NCI-H460 (cell line): Measurements from ENCODE around the gene TP73. TPM values are rescaled to one million over a fixed set of nuclear protein-coding genes. Genes with fewer than 3 reads are reported as not detected.
"Not testable (repeated sequence)": the region's sequence is repeated elsewhere in the genome, so short reads cannot be mapped to it uniquely, and the experiment has no call there.

ENCODE experiments used
- DNase-seq: peaks from one replicate; pipeline ENCODE4 v3.0.0-alpha.2; 2016; ENCODE audit warnings: low read depth; ENCODE audit errors: extremely low read depth
- total RNA-seq: library from RNA; depleted of rRNA; stranded (reverse); fragments of >200 nt; shearing (Covaris generic); gene quantifications from 2 replicates; pipeline ENCODE4 v1.2.3, GENCODE V29; 2014

Gene TP73
- total RNA-seq, 1 experiment from 2014 or later: 0.07 TPM

DNA sequence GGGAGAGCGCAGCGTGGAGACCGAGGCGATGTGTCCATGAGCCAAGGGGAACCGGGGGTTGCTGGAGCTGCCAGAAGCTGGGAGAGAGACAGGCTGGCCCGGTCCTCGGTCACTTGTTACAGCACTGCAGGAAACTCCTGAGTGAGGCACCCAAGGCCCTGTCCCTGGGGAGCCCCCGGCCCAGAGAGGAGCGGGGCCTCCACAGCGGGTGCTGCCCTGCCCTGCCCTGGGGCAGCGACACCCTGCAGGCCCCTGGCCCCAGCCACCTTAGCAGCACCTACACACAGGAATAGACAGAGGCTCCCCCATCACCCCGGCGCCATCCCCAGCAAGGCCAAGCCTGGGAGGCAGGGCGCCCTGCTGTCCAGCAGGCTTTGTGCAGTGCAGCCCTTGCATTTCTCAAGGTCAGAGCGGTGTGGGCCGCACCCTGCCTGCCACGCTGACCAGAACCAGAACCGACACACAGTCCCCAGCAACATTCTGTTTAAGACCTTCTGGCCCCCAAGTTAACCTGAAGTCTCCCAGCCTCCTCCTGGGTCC lies 34.4 kb upstream of the TP73 start:
- no peak for DNase-seq

DNA sequence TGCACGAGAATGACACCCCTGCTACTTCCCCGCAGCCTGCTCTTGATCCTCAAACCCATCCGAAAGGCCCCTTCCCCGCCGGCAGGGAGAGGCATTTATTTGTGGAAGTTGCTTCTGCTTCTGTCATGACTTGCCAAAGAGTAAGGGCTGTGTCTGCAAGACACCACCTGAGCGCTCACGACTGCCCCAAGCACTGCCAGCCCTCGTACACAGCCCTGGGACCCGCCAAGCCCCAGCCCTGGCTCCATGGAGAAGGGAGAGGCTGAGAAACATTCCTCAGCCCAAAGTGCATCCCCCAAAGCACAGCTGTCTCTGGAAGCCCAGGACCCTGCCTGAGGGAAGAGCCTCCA lies 33.8 kb upstream of the TP73 start:
- DNase-seq: no peak

GRCh38 chr1:3618881-3619671 lies 33.2 kb upstream of the TP73 start:
- peak; percentile 58 for DNase-seq

GRCh38 chr1:3620708-3621107 lies 31.6 kb upstream of the TP73 start:
- DNase-seq: no peak

GRCh38 chr1:3621151-3621671 lies 31.1 kb upstream of the TP73 start:
- not testable (repeated sequence) for DNase-seq

DNA sequence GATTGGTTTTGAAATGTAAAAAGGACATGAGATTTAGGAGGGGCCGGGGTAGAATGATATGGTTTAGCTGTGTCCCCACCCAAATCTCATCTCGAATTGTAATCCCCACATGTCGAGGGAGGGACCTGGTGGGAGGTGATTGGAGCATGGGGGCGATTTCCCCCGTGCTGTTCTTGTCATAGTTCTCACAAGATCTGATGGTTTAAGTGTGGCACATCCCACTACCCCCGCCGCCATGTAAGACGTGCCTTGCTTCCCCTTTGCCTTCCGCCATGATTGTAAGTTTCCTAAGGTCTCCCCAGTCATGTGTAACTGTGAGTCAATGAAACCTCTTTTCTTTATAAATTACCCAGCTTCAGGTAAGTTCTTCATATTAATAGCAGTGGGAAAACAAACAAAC lies 30.2 kb upstream of the TP73 start:
- not testable (repeated sequence) for DNase-seq

GRCh38 chr1:3623441-3624199 lies 28.7 kb upstream of the TP73 start:
- no peak for DNase-seq

DNA sequence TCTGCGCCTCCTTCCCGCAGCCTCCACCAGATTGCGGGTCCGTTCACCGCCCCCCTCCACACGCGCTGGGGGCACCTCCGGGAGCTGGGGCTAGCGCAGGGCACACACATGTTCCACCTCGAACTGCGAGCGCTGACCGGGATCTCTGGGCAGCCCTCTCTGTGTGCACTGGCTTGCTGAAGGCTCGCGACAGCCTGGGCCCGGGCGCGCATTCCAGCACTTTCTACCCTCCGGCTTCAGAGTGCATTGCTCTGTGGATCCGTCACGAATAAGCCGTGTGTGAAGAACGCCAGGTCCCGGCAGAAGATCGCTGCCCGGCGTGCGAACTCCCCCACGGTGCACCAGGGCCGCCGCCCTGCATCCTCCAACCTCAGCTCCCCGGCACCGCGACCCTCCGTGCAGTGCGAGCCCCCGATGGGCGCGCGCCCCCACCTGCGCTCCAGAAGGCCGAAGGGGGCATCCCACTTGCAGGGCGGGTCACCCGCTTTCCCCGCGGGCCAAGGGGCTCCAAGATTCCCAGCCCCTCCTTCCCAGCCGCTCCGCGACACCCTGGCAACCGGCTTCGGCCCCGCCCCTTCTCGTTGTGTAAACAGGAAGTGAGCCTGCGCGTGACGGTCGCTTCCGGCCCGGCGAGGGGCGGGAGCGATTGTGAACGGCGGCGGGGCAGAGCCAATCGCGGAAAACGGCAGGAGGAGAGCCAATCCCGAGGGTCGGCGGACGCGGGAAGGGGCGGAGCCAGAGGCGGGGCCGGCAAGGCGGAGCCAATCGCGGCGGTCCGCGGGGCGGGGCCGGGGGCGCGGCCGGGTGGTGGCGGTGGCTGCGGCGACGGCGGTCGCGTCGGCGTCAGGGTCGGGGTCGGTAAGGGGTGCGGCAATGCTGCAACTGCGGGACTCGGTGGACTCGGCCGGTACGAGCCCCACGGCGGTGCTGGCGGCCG lies 27.8 kb upstream of the TP73 start, which contains the start of gene TPRG1L:
Gene TPRG1L, plus strand, starts transcription at position 816 of the 937 bp plus-strand sequence. Its CDS starts 58 bp downstream, at position 874.
- DNase-seq: peak; percentile 92

GRCh38 chr1:3625151-3625907 lies 27.0 kb upstream of the TP73 start:
- no peak for DNase-seq

DNA sequence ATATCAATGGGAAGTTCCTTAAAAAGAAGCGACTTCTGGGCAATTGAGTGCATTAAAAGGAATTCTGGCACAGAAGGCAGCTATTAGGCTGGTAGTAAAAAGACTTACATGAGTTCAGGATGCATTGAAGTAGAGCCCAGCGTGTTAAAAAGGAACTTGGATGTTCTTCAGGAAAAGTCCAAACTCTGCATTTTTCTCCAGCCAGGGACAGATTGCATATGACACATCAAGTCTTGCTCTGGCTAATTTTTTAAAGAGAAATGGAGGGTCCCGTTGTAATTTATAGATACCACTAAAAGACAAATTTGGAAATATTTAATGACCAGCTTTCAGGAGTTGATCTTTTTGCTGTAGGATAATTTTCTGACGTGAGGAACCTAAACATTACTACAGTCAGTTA lies 26.3 kb upstream of the TP73 start:
- no peak for DNase-seq

DNA sequence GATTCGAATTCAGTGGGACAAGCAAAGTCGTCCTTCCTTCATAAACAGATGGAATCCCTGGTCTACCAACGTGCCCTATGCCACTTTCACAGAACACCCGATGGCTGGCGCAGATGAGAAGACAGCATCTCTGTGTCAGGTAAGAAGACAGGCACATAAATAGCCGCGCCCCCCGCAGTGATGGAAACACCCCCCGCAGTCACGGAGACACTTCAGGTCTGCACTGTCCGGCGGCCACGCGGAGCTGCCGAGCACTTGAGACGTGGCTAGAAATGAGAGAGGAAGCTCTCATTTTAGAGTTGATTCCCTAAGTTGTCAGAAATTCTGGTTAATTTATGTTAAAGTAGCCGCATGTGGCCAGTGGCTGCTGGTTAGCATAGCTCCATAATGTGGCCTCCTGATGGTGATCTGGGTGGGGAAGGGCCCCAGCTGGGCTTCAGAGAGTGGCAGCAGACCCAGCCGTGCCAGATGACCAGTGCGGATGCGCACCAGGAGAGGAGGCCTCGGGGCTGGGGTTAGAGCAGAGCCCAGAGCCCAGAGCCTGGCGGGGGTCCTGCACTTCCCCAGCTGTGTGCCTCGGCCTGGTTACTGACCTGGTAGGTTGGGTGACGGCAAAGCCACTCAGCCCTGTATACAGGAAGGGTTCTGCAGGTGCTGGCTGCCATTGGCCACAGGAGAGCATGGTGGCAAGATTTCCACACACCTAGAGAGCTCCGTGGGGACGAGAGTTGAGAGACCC lies 24.6 kb upstream of the TP73 start:
- DNase-seq: no peak

GRCh38 chr1:3628445-3628844 lies 23.9 kb upstream of the TP73 start:
- DNase-seq: no peak

- no peak for DNase-seq
Measured at GRCh38 chr1:3629561-3630160, 22.7 kb upstream of the TP73 start.

- no peak for DNase-seq
Measured at GRCh38 chr1:3630161-3630611, 22.1 kb upstream of the TP73 start.

DNA sequence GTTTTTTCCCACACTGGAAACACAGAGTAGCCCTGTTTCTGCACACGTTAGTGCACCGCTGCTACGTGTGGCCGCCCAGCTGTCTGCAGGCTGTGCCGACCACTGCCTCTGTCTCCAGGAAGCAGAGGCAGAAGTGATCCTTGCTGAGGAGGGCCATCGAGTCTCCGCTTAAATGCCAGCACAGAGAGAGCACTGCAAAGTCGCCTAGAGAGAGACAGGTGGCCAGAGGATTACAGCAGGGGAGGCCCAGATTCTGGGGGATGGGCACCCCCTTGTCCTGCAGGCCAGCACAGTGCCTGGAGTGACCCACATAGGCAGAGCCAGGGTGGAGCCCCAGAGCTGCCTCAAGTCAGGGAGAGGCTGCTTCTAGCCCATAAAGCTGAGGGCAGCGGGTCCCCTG lies 21.4 kb upstream of the TP73 start:
- DNase-seq: no peak

DNA sequence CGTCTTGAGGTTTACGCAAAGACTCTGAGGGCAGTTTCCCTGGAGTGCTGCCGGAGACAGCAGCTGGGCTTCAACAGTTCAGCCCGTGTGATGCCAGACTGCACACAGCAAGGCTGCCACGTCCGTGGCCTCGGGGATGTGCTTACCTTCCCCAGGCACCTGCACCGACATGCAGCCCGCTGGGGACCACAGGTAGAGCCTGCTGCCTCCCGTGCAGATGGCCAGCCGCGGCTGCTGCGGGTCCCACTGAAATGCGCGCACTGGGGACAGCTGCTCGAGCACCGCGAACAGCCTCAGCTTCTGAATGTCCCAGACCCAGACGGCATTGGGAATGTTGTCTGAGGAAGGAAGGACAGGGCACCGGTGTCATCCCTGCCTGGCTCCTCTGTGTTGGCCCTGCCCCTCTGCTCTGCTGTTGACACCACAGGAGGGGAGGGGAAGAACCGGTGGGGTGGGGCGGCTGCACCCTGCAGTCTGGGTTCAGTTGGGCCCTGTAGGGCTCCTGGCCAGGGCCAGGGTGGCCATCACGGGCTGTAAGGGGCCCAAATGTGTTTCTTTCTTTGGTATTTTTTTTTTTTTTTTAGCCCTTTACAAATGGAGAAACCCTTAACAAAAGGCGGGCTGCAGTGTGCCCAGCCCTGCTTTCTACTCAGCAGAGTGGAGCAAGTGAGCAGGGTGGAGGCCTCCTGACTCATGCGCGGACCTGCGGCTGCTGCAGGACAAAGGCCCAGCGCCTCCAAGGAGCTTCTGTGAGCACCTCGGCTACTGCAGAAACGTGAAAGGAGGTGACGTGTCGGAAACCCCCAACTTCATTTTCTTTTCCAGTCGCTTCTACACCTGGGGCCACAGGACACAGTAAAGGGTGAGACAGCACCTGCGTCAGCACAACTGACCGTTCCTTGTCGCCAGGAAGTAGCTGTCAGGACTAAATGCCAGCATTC lies 20.7 kb upstream of the TP73 start:
- no peak for DNase-seq

DNA sequence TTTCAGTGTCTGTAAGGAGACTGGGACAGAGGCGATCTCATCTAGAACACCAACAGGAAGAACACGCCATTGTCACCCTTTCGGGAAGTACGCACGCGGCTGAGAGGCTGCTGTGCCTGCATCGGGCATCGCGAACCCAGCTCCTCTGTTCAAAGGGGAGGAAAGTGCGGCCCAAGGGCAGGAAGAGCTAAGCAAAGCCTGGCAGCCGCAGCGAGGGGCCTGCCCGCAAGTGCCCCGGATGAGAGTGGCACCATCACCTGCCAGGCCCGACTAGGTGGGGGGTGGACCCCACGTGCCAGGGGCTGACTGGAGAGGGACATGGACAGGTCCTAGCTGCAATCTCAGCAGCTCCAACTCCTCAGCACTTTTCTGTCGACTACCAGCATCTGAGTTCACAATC lies 20.0 kb upstream of the TP73 start:
- no peak for DNase-seq
